SK-N-SH treated with all-trans-retinoic acid at 6 μM for 48 hours (cell line): ENCODE measurements around the gene PI16.

Experiments
- ARNTL ChIP-seq: fragments of 450-650 bp; formaldehyde crosslinking; IDR thresholded peaks from 2 replicates; pipeline ENCODE4 v1.5.0; 2020; ENCODE audit warnings: low read depth, mild to moderate bottlenecking, moderate library complexity, borderline replicate concordance
- OSR1 ChIP-seq: fragments of 250-450 bp; sonication (Bioruptor Pico); IDR thresholded peaks from 2 replicates; pipeline ENCODE4 v1.8.0; 2022; ENCODE audit warnings: moderate library complexity, mild to moderate bottlenecking, inconsistent platforms
- PATZ1 ChIP-seq: fragments of 250-450 bp; sonication (Bioruptor Pico); IDR thresholded peaks from 2 replicates; pipeline ENCODE4 v1.8.0; 2020; ENCODE audit warnings: mild to moderate bottlenecking, moderate library complexity, borderline replicate concordance
- POU6F1 ChIP-seq: fragments of 250-450 bp; sonication (Bioruptor Pico); IDR thresholded peaks from 2 replicates; pipeline ENCODE4 v1.8.0; 2021; ENCODE audit warnings: low read depth, mild to moderate bottlenecking, moderate library complexity, borderline replicate concordance
- RARB ChIP-seq: fragments of 250-450 bp; sonication (Bioruptor Pico); IDR thresholded peaks from 2 replicates; pipeline ENCODE4 v1.8.0; 2021; ENCODE audit warnings: mild to moderate bottlenecking, moderate library complexity
- SNAI2 ChIP-seq: fragments of 250-450 bp; sonication (Bioruptor Pico); IDR thresholded peaks from 2 replicates; pipeline ENCODE4 v1.5.0; 2020; ENCODE audit warnings: mild to moderate bottlenecking, moderate library complexity
- TCF4 ChIP-seq: fragments of 250-450 bp; sonication (Bioruptor Pico); IDR thresholded peaks from 2 replicates; pipeline ENCODE4 v1.8.0; 2021; ENCODE audit warnings: mild to moderate bottlenecking, moderate library complexity, borderline replicate concordance
- TOX ChIP-seq: fragments of 250-450 bp; sonication (Bioruptor Pico); IDR thresholded peaks from 2 replicates; pipeline ENCODE4 v1.8.0; 2021; ENCODE audit warnings: mild to moderate bottlenecking, moderate library complexity, borderline replicate concordance
- ZC3H10 ChIP-seq: fragments of 250-450 bp; sonication (Bioruptor Pico); IDR thresholded peaks from 2 replicates; pipeline ENCODE4 v1.5.1; 2021; ENCODE audit warnings: mild to moderate bottlenecking, moderate library complexity
- ZFP30 ChIP-seq: fragments of 450-650 bp; formaldehyde crosslinking; IDR thresholded peaks from 2 replicates; pipeline ENCODE4 v1.5.0; 2022; ENCODE audit warnings: mild to moderate bottlenecking, moderate library complexity
- ZNF70 ChIP-seq: fragments of 450-650 bp; formaldehyde crosslinking; IDR thresholded peaks from 2 replicates; pipeline ENCODE4 v1.5.0; 2020; ENCODE audit warnings: mild to moderate bottlenecking, moderate library complexity
- ZNF8 ChIP-seq: fragments of 450-650 bp; formaldehyde crosslinking; IDR thresholded peaks from 2 replicates; pipeline ENCODE4 v1.5.0; 2020; ENCODE audit warnings: mild to moderate bottlenecking, moderate library complexity

- TF ChIP-seq ZC3H10 (CRISPR knock-in tag) (no peak), PATZ1 (no peak), OSR1 (CRISPR knock-in tag) (no peak), ARNTL (CRISPR knock-in tag) (no peak), SNAI2 (CRISPR knock-in tag) (no peak), ZNF70 (CRISPR knock-in tag) (no peak), ZFP30 (no peak), TOX (CRISPR knock-in tag) (no peak), POU6F1 (CRISPR knock-in tag) (no peak), ZNF8 (no peak), RARB (CRISPR knock-in tag) (no peak), TCF4 (CRISPR knock-in tag) (no peak)
These were observed 24.8 kb downstream of the PI16 start for GRCh38 chr6:36979347-36979742.
